ENCODE data around the gene CELSR1.
"Not testable (repeated sequence)": the region's sequence is repeated elsewhere in the genome, so short reads cannot be mapped to it uniquely, and the experiment has no call there.

Gene CELSR1

DNA sequence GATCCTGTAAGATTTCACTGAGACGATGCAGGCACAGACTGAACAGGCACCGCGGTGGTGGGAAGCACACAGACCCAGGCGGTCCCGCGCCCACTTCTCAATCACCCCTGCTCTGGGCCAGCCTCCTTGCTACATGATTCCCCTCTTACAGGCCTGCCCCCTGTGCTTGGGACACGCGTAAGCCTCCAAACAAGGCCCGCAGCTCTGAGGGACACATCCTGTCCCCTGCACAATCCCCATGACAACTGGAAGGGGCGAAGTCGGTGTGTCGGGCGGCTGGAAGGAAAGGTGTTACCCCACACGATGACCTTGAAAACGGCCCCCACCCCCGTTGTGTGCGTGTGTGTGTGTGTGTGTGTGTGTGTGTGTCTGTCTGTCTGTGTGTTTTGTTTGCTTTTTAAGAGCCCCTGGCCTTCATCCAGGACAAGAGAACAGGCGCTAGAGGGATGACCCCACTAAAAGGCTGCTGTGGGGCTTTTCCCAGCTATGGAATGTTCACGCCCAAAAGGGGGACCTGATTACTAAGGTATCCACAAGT lies 13.1 kb downstream of the CELSR1 start:
- DNase-seq: no peak
- no peak for TF ChIP-seq POLR2A (IDR thresholded peaks at IDR 0.05; ENCODE audit: low read length)
- TF ChIP-seq GATA1 (IDR thresholded peaks at IDR 0.05; ENCODE audit: low read depth, low read length): no peak

DNA sequence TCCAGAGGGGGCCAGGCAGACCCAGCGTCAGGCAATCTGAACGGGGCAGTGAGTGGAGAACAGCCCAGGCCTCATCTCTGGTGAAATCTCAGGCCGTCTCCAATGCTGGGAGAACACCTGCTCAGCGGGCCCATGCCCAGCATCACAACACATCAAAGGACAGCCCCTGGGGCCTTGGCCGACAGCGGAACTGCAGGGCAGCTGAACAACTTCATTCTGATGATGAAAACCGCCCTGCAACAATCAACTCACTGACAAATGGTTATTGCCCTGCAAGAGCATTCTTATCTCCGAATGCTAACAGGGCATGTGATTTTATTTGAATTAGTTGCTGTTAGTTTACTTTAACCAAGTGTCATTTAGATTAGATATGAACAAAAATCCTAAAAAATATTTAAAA lies 14.6 kb downstream of the CELSR1 start:
- no peak for TF ChIP-seq GATA1 (IDR thresholded peaks at IDR 0.05; ENCODE audit: low read depth, low read length)
- no peak for TF ChIP-seq POLR2A (IDR thresholded peaks at IDR 0.05; ENCODE audit: low read length)
- no peak for DNase-seq

DNA sequence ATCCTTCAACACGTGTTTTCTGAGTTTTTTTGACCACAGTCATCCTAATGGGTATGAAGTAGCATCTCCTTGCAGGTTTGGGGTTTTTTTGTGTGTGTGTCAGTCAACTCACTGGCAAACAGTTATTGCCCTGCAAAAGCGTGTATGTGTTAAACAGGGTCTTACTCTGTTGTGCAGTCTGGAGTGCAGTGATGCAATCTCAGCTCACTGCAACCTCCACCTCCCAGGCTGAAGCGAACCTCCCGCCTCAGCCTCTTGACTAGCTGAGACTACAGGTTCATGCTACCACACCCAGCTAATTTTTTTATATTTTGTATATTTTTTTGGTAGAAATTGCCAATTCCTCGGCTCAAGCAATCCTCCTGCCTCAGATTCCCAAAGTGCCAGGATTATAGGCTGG lies 15.4 kb downstream of the CELSR1 start:
- no peak for DNase-seq
- TF ChIP-seq POLR2A (IDR thresholded peaks at IDR 0.05; ENCODE audit: low read length) (no peak), GATA1 (IDR thresholded peaks at IDR 0.05; ENCODE audit: low read depth, low read length) (no peak)

DNA sequence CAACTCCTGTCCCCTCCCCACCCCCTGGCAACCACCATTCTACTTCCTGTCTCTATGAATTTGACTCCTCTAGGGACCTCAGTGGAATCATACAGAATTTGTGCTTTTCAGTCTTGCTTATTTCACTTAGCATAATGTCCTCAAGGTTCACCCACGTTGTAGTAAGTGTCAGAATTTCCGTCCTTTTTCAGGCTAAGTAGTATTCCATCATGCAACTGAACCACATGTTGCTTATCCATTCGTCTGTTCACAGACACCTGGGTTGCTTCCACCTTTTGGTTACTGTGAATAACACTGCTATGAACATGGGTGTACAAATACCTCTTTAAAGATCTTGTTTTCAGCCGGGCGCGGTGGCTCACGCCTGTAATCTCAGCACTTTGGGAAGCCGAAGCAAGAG lies 16.5 kb downstream of the CELSR1 start:
- no peak for DNase-seq
- TF ChIP-seq POLR2A (IDR thresholded peaks at IDR 0.05; ENCODE audit: low read length): no peak
- TF ChIP-seq GATA1 (IDR thresholded peaks at IDR 0.05; ENCODE audit: low read depth, low read length): no peak

DNA sequence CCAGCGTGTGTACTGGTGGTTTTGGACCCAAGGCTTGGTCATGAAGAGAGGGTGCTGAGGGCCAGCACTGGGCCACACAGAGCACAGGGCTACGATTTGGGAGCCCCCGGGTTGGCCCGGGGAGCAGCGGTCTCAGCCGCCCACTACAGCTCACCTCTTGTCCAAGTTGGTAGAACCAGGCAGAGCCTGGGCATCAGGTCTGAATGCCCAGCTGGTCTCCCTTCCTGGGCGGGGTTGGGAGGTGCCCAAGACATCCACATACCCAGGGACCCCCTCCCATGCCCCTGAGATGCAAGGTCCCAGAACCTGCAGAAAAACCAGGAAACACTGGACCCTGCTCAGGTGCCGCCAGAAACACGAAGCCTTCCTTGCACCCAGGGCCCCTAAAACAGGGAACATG lies 18.0 kb downstream of the CELSR1 start:
- TF ChIP-seq GATA1 (IDR thresholded peaks at IDR 0.05; ENCODE audit: low read depth, low read length): no peak
- TF ChIP-seq POLR2A (IDR thresholded peaks at IDR 0.05; ENCODE audit: low read length): no peak
- DNase-seq: no peak

DNA sequence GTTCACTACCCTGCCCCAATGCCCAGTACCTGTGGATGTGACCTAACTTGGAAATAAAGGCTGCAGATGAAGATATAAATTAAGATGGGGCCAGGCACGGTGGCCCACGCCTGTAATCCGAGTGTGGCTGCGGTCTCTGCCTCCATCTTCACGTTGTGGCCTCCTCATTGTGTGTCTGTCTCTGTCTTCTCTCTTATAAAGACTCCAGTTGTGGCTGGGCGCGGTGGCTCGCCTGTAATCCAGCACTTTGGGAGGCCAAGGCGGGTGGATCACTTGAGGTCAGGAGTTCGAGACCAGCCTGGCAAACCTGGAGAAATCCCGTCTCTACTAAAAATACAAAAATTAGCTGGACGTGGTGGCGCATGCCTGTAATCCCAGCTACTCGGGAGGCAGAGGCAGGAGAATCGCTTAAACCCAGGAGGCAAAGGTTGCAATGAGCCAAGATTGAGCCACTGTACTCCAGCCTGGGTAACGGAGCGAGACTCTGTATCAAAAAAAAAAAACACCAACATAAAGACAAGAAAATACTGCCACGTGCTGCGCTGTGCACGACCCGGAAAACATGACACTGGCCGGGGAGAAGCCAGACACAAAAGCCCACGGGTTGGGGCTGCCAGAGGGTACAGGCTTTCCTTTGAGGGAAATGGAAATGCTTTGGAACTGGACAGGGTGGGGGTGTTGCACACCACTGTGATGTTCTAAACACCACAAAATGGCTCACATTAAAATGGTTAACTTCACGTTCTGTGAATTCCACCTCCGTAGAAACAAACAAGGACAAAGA lies 18.7 kb downstream of the CELSR1 start:
- TF ChIP-seq GATA1 (IDR thresholded peaks at IDR 0.05; ENCODE audit: low read depth, low read length): no peak
- no peak for TF ChIP-seq POLR2A (IDR thresholded peaks at IDR 0.05; ENCODE audit: low read length)
- no peak for DNase-seq

DNA sequence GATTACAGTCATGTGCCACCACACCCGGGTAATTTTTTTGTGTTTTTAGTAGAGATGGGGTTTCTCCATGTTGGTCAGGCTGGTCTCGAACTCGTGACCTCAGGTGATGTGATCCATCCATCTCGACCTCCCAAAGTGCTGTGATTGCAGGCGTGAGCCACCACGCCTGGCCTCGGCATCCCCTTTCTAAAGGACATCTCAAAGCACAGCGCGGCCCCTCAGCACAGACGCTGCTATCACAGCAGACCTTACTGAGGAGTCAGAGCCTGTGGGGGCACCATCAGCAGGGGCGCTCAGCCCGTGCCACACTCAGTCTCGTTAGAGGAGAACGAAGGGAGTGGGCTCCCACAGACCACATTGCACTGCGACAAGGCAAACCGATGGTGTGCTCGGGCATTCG lies 19.4 kb downstream of the CELSR1 start:
- DNase-seq: no peak
- TF ChIP-seq POLR2A (IDR thresholded peaks at IDR 0.05; ENCODE audit: low read length) (no peak), GATA1 (IDR thresholded peaks at IDR 0.05; ENCODE audit: low read depth, low read length) (no peak)

DNA sequence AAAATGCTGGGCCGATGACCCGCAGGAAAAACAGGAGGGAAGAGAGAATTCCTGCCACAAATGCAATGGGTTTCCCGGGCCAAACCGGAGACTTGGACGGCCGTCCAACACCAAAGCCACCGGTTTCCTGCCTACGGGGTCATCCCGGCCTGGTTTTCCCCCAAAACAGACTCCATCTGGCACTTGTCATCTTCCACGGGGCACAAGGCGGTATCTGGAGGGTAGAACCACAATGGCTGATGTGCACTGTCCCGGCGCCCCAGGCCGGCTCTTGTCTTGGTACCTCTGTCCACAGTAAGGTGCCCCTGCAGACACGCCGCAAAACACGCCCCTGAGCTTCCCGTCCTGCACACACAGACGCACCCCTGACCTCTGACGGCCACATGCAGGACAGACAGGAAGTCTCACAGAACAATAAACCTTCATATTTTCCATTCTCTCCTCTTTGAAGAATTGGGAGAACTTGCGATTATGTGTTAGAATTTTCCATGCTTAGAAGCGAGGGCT lies 20.1 kb downstream of the CELSR1 start:
- no peak for DNase-seq
- TF ChIP-seq GATA1 (IDR thresholded peaks at IDR 0.05; ENCODE audit: low read depth, low read length) (no peak), POLR2A (IDR thresholded peaks at IDR 0.05; ENCODE audit: low read length) (no peak)

DNA sequence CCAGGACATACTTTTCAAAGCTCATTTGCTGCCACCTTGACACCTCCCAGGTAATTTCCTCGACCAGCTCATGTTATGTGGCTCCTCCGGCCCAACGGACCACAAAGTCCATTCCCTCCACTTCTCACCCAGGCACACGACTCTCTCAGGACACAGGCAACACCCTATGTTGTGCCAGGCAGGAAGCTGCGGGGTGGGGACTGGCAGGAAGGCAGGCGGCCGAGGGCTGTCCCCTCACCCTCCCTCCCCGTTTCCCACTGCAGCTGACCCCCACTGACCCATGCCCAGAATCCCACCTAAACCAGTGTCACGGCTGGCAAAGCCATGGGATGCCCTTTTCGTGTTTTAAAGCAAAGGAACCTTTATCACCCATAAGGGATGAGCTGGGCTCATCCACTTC lies 20.8 kb downstream of the CELSR1 start:
- TF ChIP-seq GATA1 (IDR thresholded peaks at IDR 0.05; ENCODE audit: low read depth, low read length) (no peak), POLR2A (IDR thresholded peaks at IDR 0.05; ENCODE audit: low read length) (no peak)

DNA sequence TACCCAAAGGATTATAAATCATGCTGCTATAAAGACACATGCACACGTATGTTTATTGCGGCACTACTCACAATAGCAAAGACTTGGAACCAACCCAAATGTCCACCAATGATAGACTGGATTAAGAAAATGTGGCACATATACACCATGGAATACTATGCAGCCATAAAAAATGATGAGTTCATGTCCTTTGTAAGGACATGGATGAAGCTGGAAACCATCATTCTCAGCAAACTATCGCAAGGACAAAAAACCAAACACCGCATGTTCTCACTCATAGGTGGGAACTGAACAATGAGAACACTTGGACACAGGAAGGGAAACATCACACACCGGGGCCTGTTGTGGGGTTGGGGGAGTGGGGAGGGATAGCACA lies 21.3 kb downstream of the CELSR1 start:
- not testable (repeated sequence) for DNase-seq

More for the DNA sequence above, 20.8 kb downstream of the CELSR1 start:
- DNase-seq: no peak

DNA sequence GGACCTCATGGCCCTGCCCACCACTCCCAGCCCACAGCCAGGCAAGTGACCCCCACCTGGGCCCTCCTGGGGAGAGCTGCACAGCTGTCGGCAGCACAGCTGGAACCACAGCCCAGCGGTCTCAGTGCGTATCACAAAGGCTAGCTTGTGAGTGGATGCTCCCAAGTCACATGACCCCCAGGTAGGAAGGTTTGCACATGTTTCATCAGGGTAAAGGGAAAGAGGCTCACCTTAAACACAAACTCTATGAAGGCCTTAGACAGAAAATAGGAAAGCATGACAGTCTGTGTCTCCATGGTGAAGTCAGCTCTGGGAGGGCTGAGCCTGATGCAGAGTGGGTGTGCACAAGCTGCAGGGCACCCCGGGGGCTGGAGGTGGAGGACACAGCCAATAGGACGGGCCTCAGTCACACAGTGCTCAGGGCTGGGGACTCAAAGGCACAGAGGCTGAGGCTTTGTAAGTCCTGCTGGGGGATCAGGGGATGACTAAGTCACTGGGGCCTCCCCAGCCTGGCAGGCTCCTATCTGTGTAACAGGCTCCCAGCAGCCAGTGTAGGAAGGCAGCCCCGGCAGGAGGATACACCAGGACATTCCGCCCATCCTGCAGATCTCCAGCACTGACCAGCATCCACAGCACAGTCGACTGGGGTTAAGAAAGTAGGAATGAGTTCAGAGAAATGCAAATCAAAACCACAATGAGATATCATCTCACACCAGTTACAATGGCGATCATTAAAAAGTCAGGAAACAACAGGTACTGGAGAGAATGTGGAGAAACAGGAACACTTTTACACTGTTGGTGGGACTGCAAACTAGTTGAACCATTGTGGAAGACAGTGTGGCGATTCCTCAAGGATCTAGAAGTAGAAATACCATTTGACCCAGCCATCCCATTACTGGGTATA lies 22.0 kb downstream of the CELSR1 start:
- TF ChIP-seq POLR2A (IDR thresholded peaks at IDR 0.05; ENCODE audit: low read length) (no peak), GATA1 (IDR thresholded peaks at IDR 0.05; ENCODE audit: low read depth, low read length) (no peak)
- DNase-seq: no peak

DNA sequence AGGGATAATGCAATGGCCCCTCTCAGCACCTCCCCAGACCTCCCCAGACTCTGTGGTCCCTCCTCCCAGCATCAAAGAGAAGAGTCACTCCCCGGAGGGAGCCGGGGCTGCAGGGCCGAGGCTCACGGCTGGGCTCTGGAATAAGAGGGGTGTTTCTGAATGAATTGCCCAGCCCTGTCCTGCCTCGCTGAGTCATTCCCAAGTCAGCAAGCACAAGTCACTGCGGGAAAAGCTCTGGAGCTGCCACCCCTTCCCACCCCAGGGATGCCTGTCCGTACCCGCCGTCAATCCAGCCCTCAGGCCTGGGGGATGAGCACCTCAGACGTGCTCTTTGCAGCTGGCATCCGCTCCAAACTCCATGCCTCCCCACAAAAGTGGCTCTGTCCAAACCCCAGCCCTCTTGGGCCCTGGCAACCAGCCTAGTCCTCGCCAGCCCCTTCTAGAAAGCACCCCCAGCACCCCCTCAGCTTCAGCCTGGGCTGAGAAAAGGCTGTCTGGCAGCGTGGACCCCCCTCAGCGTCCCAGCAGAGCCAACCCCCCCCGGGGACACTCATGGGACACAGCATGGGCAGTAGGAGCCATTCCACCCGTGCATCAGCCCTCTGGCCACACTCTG lies 22.7 kb downstream of the CELSR1 start:
- DNase-seq: no peak
- TF ChIP-seq POLR2A (IDR thresholded peaks at IDR 0.05; ENCODE audit: low read length): no peak
- no peak for TF ChIP-seq GATA1 (IDR thresholded peaks at IDR 0.05; ENCODE audit: low read depth, low read length)

DNA sequence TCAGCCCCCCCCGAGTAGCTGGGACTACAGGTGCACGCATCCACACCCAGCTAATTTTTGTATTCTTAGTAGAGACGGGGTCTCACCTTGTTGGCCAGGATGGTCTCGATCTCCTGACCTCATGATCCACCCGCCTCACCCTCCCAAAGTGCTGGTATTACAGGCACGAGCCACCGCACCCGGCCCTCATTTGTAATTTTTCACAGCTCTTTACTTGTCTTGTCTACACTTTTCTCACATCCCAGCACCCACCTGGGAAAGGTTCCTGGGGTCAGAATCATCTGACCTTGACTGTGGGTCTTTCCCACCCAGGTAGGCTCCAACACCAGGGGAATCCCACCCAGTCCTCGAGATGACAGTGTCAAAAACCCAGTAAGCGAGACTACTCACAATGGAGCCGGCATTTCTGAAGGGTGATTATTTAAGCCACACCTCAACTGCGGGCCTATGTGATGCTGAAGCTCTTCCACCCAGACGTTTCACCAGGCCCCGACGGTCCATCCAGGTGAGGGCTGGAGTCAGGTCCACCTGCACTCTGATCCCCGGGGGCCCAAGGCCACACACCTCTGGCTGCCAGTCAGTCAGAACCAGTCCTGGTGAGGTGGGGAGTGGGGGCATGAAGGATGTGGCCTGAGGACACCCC lies 23.4 kb downstream of the CELSR1 start:
- no peak for DNase-seq
- TF ChIP-seq POLR2A (IDR thresholded peaks at IDR 0.05; ENCODE audit: low read length): no peak
- no peak for TF ChIP-seq GATA1 (IDR thresholded peaks at IDR 0.05; ENCODE audit: low read depth, low read length)

All from erythroblast (primary cell).